Subcutaneous abdominal adipose tissue (tissue), 5 donors: Measurements from ENCODE around the gene TBK1.

Experiments
- H3K27ac ChIP-seq: one replicate; pipeline ENCODE4 v1.7.0; 2013; ENCODE audit warnings: low read depth, mild to moderate bottlenecking, inconsistent platforms, low read length, moderate library complexity
- H3K27me3 ChIP-seq, 5 donors: one replicate each; pipeline ENCODE4 v1.7.0; 2013; ENCODE audit warnings: low read length in 5 of 5, inconsistent platforms in 1 of 5; ENCODE audit not compliant: control insufficient read depth in 5 of 5, insufficient read depth in 4 of 5
- H3K36me3 ChIP-seq, 5 donors: one replicate each; pipeline ENCODE4 v1.7.0; 2013; ENCODE audit warnings: low read length in 5 of 5; ENCODE audit not compliant: control insufficient read depth in 5 of 5, insufficient read depth in 5 of 5
- H3K4me1 ChIP-seq, 5 donors: one replicate each; pipeline ENCODE4 v1.7.0; 2013; ENCODE audit warnings: low read length in 5 of 5, mild to moderate bottlenecking in 3 of 5, moderate library complexity in 1 of 5; ENCODE audit not compliant: control insufficient read depth in 5 of 5, insufficient read depth in 5 of 5
- H3K4me3 ChIP-seq, 5 donors: one replicate each; pipeline ENCODE4 v1.7.0; 2013; ENCODE audit warnings: low read length in 5 of 5, low read depth in 1 of 5
- H3K9ac ChIP-seq, 5 donors: one replicate each; pipeline ENCODE4 v1.7.0; 2013; ENCODE audit warnings: low read length in 5 of 5, mild to moderate bottlenecking in 4 of 5, moderate library complexity in 3 of 5
- H3K9me3 ChIP-seq, 5 donors: one replicate each; pipeline ENCODE4 v1.7.0; 2013; ENCODE audit warnings: low read length in 5 of 5; ENCODE audit not compliant: control insufficient read depth in 5 of 5
- donor health status: healthy.
- donor health status: healthy.
- donor health status: healthy.
- donor health status: healthy.
- donor health status: healthy.

The TBK1 gene

DNA sequence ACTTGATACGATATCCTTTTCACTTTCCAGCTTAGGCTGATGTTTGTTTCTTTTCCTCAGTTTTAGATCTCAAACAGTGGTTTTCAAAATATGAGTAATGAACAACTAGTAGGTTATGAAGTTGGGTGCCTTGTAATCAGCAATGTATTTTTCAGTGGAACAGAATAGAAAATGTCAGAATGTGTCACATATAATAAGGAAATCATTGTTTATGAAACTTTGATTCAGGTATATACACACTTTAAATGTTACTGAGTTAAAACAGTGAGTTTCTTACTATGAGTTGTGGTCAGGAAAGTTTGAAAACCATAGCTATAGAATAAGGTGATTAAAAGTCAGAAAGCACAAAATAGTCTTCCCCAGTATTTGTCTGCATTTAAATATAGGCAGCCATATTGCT, 39.8 kb downstream of the TBK1 start:
- H3K9ac ChIP-seq = no peak overlapping the region
- no peaks in the 10 kb centered on the region for H3K9me3 ChIP-seq
- H3K36me3 ChIP-seq = peaks cover 41 to 73% (median 53%) of the 10 kb centered on the region in 5 donors
- no peaks in the 10 kb centered on the region for H3K27me3 ChIP-seq
- no peaks in the 10 kb centered on the region for H3K4me1 ChIP-seq
- H3K4me3 ChIP-seq = no peak overlapping the region
- H3K27ac ChIP-seq = no peak overlapping the region

GRCh38 chr12:64493513-64493912, 41.6 kb downstream of the TBK1 start:
- Histone ChIP-seq H3K27ac (no peak overlapping the region), H3K36me3 (peaks cover 46 to 78% (median 59%) of the 10 kb centered on the region in 5 donors), H3K9ac (no peak overlapping the region), H3K4me3 (no peak overlapping the region), H3K9me3 (no peaks in the 10 kb centered on the region), H3K27me3 (no peaks in the 10 kb centered on the region), H3K4me1 (no peaks in the 10 kb centered on the region)

- Histone ChIP-seq H3K27me3 (no peaks in the 10 kb centered on the region), H3K9me3 (no peaks in the 10 kb centered on the region), H3K36me3 (peaks cover 44 to 77% (median 62%) of the 10 kb centered on the region in 5 donors), H3K9ac (no peak overlapping the region), H3K27ac (no peak overlapping the region), H3K4me3 (no peak overlapping the region), H3K4me1 (no peaks in the 10 kb centered on the region)
These were observed 43.2 kb downstream of the TBK1 start for GRCh38 chr12:64494998-64495729.

DNA sequence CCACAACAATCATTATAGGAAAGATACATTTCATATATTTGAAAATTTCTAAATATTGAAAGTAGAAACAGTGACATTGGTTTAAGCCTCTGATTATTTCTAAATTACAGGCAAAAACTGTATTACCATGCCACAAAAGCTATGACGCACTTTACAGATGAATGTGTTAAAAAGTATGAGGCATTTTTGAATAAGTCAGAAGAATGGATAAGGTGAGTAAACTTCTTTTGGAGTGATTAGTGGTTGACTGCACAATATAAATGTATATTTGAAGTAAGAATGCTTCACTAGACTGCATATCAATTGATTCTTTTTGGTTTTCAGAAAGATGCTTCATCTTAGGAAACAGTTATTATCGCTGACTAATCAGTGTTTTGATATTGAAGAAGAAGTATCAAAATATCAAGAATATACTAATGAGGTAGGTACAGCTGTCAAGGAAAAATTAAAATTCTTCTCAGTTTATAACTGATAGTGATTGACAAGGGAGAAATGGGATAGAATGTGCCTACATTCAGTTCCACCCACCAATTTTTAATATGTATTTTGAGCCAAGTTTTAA, 45.0 kb downstream of the TBK1 start:
- Histone ChIP-seq H3K27ac (no peak overlapping the region), H3K27me3 (no peaks in the 10 kb centered on the region), H3K4me1 (no peaks in the 10 kb centered on the region), H3K4me3 (no peak overlapping the region), H3K9me3 (no peaks in the 10 kb centered on the region), H3K9ac (no peak overlapping the region), H3K36me3 (peaks cover 45 to 68% (median 51%) of the 10 kb centered on the region in 5 donors)

- Histone ChIP-seq H3K9ac (no peak overlapping the region), H3K4me1 (no peaks in the 10 kb centered on the region), H3K4me3 (no peak overlapping the region), H3K27ac (no peak overlapping the region), H3K36me3 (peaks cover 45 to 66% (median 50%) of the 10 kb centered on the region in 5 donors), H3K27me3 (no peaks in the 10 kb centered on the region), H3K9me3 (no peaks in the 10 kb centered on the region)
These were observed 45.6 kb downstream of the TBK1 start for GRCh38 chr12:64497484-64497883.

- Histone ChIP-seq H3K27me3 (no peaks in the 10 kb centered on the region), H3K9me3 (no peaks in the 10 kb centered on the region), H3K27ac (no peak overlapping the region), H3K36me3 (peaks cover 45 to 66% (median 48%) of the 10 kb centered on the region in 5 donors), H3K4me1 (no peaks in the 10 kb centered on the region), H3K4me3 (no peak overlapping the region), H3K9ac (no peak overlapping the region)
These were observed 46.0 kb downstream of the TBK1 start for GRCh38 chr12:64497903-64498302.

GRCh38 chr12:64500394-64500793, 48.5 kb downstream of the TBK1 start:
- no peaks in the 10 kb centered on the region for H3K9me3 ChIP-seq
- H3K36me3 ChIP-seq = peaks cover 37 to 51% (median 39%) of the 10 kb centered on the region in 5 donors
- H3K27ac ChIP-seq = no peak overlapping the region
- H3K9ac ChIP-seq = no peak overlapping the region
- no peak overlapping the region for H3K4me3 ChIP-seq
- no peaks in the 10 kb centered on the region for H3K27me3 ChIP-seq
- no peaks in the 10 kb centered on the region for H3K4me1 ChIP-seq

DNA sequence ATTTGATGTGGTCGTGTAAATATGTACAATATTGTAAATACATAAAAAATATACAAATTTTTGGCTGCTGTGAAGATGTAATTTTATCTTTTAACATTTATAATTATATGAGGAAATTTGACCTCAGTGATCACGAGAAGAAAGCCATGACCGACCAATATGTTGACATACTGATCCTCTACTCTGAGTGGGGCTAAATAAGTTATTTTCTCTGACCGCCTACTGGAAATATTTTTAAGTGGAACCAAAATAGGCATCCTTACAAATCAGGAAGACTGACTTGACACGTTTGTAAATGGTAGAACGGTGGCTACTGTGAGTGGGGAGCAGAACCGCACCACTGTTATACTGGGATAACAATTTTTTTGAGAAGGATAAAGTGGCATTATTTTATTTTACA, 49.6 kb downstream of the TBK1 start:
- Histone ChIP-seq H3K27ac (no peak overlapping the region), H3K9ac (no peak overlapping the region), H3K9me3 (no peaks in the 10 kb centered on the region), H3K4me3 (no peak overlapping the region), H3K4me1 (no peaks in the 10 kb centered on the region), H3K27me3 (no peaks in the 10 kb centered on the region), H3K36me3 (peaks cover 27 to 41% (median 31%) of the 10 kb centered on the region in 5 donors)

DNA sequence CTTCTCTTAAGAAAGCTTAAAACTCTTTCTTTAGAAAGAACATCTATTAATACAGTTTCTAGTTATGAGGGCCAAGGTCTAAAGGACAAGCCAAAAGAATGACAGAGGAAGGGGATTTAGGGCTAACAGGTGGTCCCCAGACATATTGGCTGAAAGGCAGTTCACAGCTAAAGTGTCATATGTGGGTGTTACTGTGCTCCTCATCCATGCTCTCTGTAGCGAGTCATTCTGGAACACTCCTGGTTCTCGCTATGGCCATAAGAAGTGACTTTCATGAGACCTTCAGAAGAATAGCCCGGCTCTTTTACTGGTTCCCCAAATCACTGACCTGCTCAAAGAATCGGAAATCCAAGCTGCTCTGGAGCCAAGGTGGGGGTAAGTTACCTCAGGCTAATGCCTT, 55.0 kb downstream of the TBK1 start:
- H3K27me3 ChIP-seq = no peaks in the 10 kb centered on the region
- no peaks in the 10 kb centered on the region for H3K36me3 ChIP-seq
- H3K27ac ChIP-seq = no peak overlapping the region
- H3K9ac ChIP-seq = no peak overlapping the region
- H3K4me3 ChIP-seq = no peak overlapping the region
- H3K4me1 ChIP-seq = no peaks in the 10 kb centered on the region
- H3K9me3 ChIP-seq = no peaks in the 10 kb centered on the region

DNA sequence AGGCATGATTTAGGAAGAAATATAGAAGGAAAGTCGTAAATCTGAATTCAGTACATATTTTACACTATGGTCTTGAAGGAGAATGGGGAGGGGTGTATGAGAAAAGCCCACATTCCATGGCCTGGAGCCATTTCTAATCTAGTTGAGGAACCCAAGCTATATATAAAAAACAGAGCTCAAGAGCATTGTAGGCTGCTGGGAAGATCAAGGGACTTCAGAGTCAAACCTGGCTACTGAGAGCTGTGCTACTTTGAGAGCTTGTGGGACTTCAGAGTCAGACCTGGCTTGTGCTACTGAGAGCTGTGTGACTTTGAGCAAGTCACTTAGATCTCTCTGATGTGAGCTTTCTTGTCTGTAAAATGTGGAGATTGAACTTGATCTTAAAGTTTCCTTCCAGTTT, 58.7 kb downstream of the TBK1 start:
- H3K27me3 ChIP-seq = no peaks in the 10 kb centered on the region
- no peak overlapping the region for H3K4me3 ChIP-seq
- H3K4me1 ChIP-seq = no peaks in the 10 kb centered on the region
- no peaks in the 10 kb centered on the region for H3K9me3 ChIP-seq
- H3K9ac ChIP-seq = no peak overlapping the region
- H3K27ac ChIP-seq = no peak overlapping the region
- no peaks in the 10 kb centered on the region for H3K36me3 ChIP-seq
